Measurements from ENCODE around the gene CREB5. TPM values are rescaled to one million over a fixed set of nuclear protein-coding genes. Genes with fewer than 3 reads are reported as not detected.

Gene CREB5
- total RNA-seq, 1 donor from 2014 or later = 4.6 TPM

DNA sequence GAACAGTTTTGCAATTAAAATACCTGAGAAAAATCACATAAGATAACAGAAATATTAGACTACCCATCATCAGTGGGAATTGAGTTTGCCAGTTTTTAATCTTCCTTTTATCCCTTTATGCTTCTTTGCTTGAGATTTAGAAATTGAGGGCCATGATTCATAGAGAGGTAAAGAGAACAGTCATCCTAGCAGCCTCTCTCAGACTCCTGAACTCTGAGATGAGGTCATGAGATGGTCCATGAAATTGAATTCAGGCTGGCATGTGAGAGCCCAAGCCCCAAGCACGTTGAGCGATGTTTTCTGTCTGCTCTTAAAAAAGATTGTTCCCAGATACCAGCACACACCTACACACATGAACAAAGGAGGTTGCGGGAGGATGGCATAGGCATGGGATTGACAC is 91.1 kb downstream of the CREB5 start:
- no peak for TF ChIP-seq CTCF (IDR thresholded peaks at IDR 0.05; ENCODE audit: unreplicated experiment)
- no peaks in the 10 kb centered on the region for H3K4me1 Mint-ChIP-seq (ENCODE audit: low read depth)
- DNase-seq (ENCODE audit: low spot score, unreplicated experiment) = no peak
- no peak overlapping the region for H3K27ac Mint-ChIP-seq
- no peaks in the 10 kb centered on the region for H3K9me3 Mint-ChIP-seq (ENCODE audit: low read depth)
- H3K4me3 Mint-ChIP-seq (ENCODE audit: low read depth) = no peak overlapping the region
- no peaks in the 10 kb centered on the region for H3K36me3 Mint-ChIP-seq (ENCODE audit: insufficient read depth)
- H3K27me3 Mint-ChIP-seq = peaks cover 7% of the 10 kb centered on the region

DNA sequence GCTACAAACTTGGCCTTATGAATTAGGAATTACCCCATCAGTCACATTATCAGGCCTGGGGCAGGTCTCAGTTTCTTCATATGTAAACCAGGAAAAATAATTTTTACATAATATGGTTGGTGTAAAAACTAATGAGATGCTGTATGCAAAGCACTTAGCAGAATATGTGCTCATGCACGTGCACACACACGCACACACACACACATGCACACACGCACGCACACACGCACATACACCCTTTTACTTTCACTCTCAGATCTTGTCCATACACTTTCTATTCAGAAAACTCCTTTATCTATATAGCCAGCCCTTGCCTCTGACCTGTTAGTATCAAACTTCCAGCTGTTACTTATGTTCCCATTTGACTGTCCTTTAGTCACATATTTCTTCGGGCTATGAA is 92.7 kb downstream of the CREB5 start:
- H3K27ac Mint-ChIP-seq = no peak overlapping the region
- H3K9me3 Mint-ChIP-seq (ENCODE audit: low read depth) = no peaks in the 10 kb centered on the region
- H3K36me3 Mint-ChIP-seq (ENCODE audit: insufficient read depth) = no peaks in the 10 kb centered on the region
- H3K27me3 Mint-ChIP-seq = peaks cover 8% of the 10 kb centered on the region
- no peaks in the 10 kb centered on the region for H3K4me1 Mint-ChIP-seq (ENCODE audit: low read depth)
- TF ChIP-seq CTCF (IDR thresholded peaks at IDR 0.05; ENCODE audit: unreplicated experiment) = no peak
- DNase-seq (ENCODE audit: low spot score, unreplicated experiment) = no peak
- no peak overlapping the region for H3K4me3 Mint-ChIP-seq (ENCODE audit: low read depth)

DNA sequence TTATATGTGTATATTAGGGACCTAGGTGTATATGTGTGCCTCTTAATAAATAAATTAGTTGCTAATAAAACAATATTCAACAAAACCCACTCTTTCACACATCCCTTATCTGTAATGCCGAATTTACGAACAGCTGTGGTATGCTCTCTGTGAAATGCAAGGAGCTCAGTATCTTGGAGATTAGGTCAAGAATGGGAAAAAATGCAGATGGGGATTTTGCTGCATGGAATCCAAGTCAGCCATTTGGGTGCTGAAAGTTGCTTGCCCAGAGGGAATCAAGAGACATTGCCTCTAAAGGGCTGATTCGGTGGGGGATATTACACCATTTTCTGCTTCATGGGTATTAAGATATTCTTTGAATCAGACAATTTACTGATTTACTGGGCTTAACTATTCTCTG is 93.5 kb downstream of the CREB5 start:
- no peak for TF ChIP-seq CTCF (IDR thresholded peaks at IDR 0.05; ENCODE audit: unreplicated experiment)
- Mint-ChIP-seq H3K4me1 (ENCODE audit: low read depth) (no peaks in the 10 kb centered on the region), H3K4me3 (ENCODE audit: low read depth) (no peak overlapping the region), H3K36me3 (ENCODE audit: insufficient read depth) (no peaks in the 10 kb centered on the region), H3K27me3 (peaks cover 11% of the 10 kb centered on the region), H3K27ac (no peak overlapping the region), H3K9me3 (ENCODE audit: low read depth) (no peaks in the 10 kb centered on the region)
- no peak for DNase-seq (ENCODE audit: low spot score, unreplicated experiment)

- Mint-ChIP-seq H3K4me3 (ENCODE audit: low read depth) (no peak overlapping the region), H3K4me1 (ENCODE audit: low read depth) (no peaks in the 10 kb centered on the region), H3K9me3 (ENCODE audit: low read depth) (no peaks in the 10 kb centered on the region), H3K27me3 (peaks cover 26% of the 10 kb centered on the region), H3K36me3 (ENCODE audit: insufficient read depth) (no peaks in the 10 kb centered on the region), H3K27ac (no peak overlapping the region)
- no peak for DNase-seq (ENCODE audit: low spot score, unreplicated experiment)
- no peak for TF ChIP-seq CTCF (IDR thresholded peaks at IDR 0.05; ENCODE audit: unreplicated experiment)
These were observed 95.4 kb downstream of the CREB5 start for GRCh38 chr7:28507525-28508282.

- Mint-ChIP-seq H3K27ac (no peak overlapping the region), H3K4me1 (ENCODE audit: low read depth) (no peaks in the 10 kb centered on the region), H3K9me3 (ENCODE audit: low read depth) (no peaks in the 10 kb centered on the region), H3K27me3 (peaks cover 37% of the 10 kb centered on the region), H3K4me3 (ENCODE audit: low read depth) (no peak overlapping the region), H3K36me3 (ENCODE audit: insufficient read depth) (no peaks in the 10 kb centered on the region)
- TF ChIP-seq CTCF (IDR thresholded peaks at IDR 0.05; ENCODE audit: unreplicated experiment) = no peak
- DNase-seq (ENCODE audit: low spot score, unreplicated experiment) = no peak
These were observed 97.1 kb downstream of the CREB5 start for GRCh38 chr7:28509251-28510025.

All from progenitor cell of endocrine pancreas (in vitro differentiated cells).